Measurements from ENCODE around the gene IL1R2.

Gene IL1R2

GRCh38 chr2:101975171-101975870 lies 16.4 kb upstream of the IL1R2 start:
- DNase-seq (ENCODE audit: low read depth in 2 of 2) = no peak

DNA sequence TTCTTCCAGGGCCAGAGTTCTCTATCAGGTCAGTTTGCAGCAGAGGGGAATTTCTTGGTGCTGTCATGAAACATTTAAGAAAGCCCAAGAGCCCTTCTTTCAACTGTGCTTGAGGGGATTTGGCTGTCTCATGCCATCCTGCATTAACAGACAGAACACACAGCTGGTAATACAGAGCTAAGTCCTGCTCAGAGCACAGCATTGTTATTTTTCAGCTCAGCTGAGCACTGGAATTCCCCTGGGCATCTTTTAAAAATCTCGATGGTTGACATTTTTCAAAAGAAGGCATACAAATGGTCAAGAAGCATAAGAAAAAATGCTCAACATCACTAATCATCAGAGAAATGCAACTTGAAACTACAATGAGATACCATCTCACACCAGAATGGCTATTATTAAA lies 14.9 kb upstream of the IL1R2 start:
- DNase-seq (ENCODE audit: low read depth in 2 of 2) = no peak

GRCh38 chr2:101980368-101980767 lies 11.4 kb upstream of the IL1R2 start:
- DNase-seq (ENCODE audit: low read depth in 2 of 2) = no peak

- no peak for DNase-seq (ENCODE audit: low read depth in 2 of 2)
These were observed 10.7 kb upstream of the IL1R2 start for GRCh38 chr2:101981066-101981465.

GRCh38 chr2:101981504-101981903 lies 10.3 kb upstream of the IL1R2 start:
- no peak for DNase-seq (ENCODE audit: low read depth in 2 of 2)

DNA sequence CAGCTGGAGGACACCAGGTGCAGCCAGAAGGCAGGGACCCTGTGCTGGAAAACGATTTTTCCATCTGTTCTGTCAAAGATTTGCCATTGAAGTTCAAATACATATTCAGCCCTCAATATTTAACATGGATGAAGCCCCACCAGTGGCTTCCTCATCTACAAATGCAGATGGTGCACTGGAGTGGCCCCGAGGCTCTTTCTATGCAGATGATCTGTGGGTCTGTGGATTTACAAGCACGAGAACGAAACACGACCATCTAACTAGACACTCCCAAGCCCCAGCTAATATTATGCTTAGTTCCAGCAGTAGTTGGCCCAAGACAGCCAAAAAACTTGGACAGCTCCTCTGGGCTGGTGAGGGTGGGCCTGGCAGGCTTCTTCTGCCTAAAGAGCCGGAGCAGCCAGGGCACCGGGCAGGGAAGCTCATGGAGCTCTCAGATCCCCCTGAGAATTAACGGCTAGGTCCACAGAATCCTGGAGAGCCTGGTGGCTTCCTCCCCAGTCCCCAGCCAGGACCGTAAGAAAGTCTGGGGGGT lies 9.2 kb upstream of the IL1R2 start:
- DNase-seq (ENCODE audit: low read depth in 2 of 2) = no peak

- DNase-seq (ENCODE audit: low read depth in 2 of 2) = no peak
These were observed 8.3 kb upstream of the IL1R2 start for GRCh38 chr2:101983486-101983885.

DNA sequence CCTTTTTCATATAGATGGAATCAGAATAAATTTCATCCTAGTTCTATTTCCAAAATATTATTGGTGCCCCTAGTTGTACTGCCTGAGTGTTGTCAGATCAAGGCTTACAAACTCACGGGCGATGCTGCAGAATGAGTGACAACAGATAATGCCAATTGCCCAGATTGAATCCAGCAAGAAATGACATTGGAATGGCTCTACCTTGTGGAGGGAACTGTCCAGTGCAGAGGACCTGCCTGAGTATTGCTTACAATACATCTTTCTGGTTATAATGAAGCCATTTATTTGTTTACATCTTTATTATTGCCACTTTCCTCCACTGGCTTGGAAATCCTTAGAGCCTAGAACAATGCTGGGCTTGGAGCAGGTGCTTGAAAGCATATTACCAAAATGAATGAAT lies 7.8 kb upstream of the IL1R2 start:
- no peak for DNase-seq (ENCODE audit: low read depth in 2 of 2)

DNA sequence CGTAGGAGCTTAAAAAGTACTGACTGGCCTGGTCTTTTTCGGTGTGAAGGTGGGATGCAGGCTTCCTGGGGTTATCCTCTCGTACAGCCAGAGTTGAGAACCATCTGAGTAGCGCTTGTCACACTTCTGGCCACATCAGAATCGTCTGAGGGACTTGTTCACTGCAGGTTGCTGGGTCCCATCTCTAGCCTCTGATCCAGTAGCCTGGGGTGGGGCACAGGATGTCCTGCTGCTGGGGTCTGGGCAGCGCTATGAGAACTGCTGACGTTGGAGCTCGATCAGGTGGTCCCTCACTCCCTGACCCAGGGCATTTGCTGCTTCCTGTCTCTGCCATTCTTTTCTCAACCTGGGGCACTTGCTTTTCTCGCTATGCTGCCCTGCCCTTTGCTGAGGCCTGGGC lies 7.1 kb upstream of the IL1R2 start:
- DNase-seq (ENCODE audit: low read depth in 2 of 2) = no peak

DNA sequence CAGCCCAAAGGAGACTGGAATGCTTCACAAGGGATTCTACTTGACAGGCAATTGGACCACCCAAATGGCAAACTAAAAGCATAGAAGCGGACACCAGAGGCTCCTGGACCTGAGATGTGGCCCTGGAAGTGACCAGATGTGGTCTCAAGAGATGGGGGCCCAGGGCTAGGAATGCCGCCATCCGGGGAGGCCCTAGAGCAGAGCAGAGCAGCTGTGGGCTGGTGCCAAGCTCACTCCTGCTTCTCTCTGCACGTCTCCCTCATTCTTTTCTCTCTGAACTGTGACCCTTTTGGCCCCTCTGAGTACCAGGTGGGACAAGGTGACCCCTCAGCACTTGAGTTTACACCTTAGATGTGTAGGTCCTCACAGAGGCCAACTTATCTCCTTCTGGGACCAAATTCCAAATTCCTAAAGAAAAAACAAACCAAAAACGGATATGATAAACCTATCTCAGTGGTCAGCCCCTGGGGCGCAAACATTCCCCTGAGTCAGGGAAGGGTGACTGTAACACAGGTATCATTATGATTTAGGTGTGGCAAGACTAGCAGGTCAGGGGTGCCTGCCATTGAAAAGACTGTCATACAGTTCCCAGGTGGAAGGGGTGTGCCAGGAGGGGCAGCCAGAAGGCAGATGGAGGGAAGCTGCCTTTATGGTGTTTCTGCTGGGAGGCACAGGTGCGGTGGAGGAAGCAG lies 6.5 kb upstream of the IL1R2 start:
- no peak for DNase-seq (ENCODE audit: low read depth in 2 of 2)

GRCh38 chr2:101985793-101986164 lies 6.0 kb upstream of the IL1R2 start:
- DNase-seq (ENCODE audit: low read depth in 2 of 2) = no peak

DNA sequence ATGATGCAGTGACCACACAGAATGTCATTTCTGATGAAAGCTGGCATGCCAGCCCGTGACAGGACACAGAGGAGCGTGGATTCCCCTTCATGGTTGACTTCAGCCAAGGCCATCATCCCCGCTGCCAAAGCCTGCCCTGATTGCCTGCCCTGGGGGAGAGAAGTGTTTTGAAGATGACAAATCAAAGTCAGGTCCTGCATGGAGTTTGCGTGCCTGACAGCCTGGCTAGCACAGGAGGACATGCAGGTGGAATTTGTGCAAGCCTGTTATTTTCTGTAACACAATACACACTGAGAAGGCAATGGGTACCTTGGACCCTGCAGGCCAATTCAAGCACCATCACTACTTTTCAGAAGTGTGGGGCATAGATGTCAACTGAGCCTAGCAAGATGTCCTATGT lies 5.4 kb upstream of the IL1R2 start:
- no peak for DNase-seq (ENCODE audit: low read depth in 2 of 2)

- DNase-seq (ENCODE audit: low read depth in 2 of 2) = no peak
These were observed 4.7 kb upstream of the IL1R2 start for GRCh38 chr2:101986804-101987740.

GRCh38 chr2:101987832-101988231 lies 3.9 kb upstream of the IL1R2 start:
- no peak for DNase-seq (ENCODE audit: low read depth in 2 of 2)

GRCh38 chr2:101988541-101988940 lies 3.2 kb upstream of the IL1R2 start:
- DNase-seq (ENCODE audit: low read depth in 2 of 2) = no peak

- DNase-seq (ENCODE audit: low read depth in 2 of 2) = no peak
These were observed 1.9 kb upstream of the IL1R2 start for GRCh38 chr2:101989740-101990460.

DNA sequence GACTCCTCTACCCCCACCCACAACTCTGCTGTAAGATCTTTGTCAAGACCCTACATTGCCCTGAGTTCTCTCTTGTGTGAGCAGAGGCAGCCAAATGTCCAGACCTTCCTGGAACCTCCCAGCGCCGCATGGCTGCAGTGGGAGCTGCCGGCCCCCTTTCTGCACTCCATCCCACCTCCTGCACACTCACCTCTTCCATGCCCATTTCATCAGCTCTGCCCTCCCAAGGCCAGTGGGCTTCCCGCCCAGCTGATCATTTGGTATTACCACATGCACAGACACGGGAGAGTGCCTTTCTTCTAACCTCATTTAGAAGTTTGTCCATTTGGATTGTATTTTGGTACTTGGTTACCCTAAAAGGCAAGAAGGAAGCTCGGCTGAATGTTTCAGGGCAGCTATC lies 2.0 kb downstream of the IL1R2 start:
- DNase-seq (ENCODE audit: low read depth in 2 of 2) = no peak

GRCh38 chr2:101995019-101995418 lies 3.3 kb downstream of the IL1R2 start:
- no peak for DNase-seq (ENCODE audit: low read depth in 2 of 2)

DNA sequence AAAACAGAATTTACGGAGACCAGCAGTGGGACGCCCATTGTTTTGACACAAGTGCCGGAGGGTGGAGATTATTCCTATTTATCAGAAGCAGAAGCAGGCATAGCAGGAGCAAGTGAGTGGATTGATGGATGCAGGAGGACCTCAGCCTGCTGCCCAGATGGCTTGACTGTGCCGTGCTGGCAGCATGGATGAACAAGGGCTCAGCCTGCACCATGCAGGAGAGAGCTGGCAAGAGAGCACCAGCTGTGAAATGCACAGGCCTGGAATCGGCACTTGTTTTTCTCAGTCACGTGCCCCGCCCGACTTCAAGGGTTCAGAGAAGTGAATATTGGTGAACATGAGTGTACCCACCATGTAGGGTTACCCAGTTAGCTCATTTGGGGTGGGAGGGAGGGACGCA lies 4.0 kb downstream of the IL1R2 start:
- DNase-seq (ENCODE audit: low read depth in 2 of 2) = no peak

GRCh38 chr2:101998556-101998895 lies 6.8 kb downstream of the IL1R2 start:
- no peak for DNase-seq (ENCODE audit: low read depth in 2 of 2)

- peak; percentile 44 to 56 for DNase-seq (ENCODE audit: low read depth in 2 of 2)
These were observed 7.4 kb downstream of the IL1R2 start for GRCh38 chr2:101998896-101999789.

All from stimulated activated CD4-positive, alpha-beta T cell treated with anti-CD3 and anti-CD28 coated beads, Interleukin-15, amount 100 ng/mL, for 48 hours (primary cell).